Parathyroid adenoma (tissue), 2 donors: ENCODE results near the gene TRIM71.
"Not testable (repeated sequence)": the region's sequence is repeated elsewhere in the genome, so short reads cannot be mapped to it uniquely, and the experiment has no call there.

Experiments
- H2AFZ ChIP-seq: fragments of 300-600 bp; sonication (generic); one replicate; pipeline ENCODE4 v1.7.0; 2017; ENCODE audit warnings: antibody characterized with exemption, mild to moderate bottlenecking
- H3K27ac ChIP-seq: fragments of 300-600 bp; sonication (generic); one replicate; pipeline ENCODE4 v1.7.0; 2017
- H3K27me3 ChIP-seq: fragments of 300-600 bp; sonication (generic); one replicate; pipeline ENCODE4 v1.7.0; 2017; ENCODE audit warnings: low read length; ENCODE audit not compliant: control insufficient read depth, insufficient read depth
- H3K36me3 ChIP-seq: fragments of 300-600 bp; sonication (generic); one replicate; pipeline ENCODE4 v1.7.0; 2017; ENCODE audit warnings: low read length; ENCODE audit not compliant: control insufficient read depth, insufficient read depth
- H3K4me1 ChIP-seq: fragments of 300-600 bp; sonication (generic); one replicate; pipeline ENCODE4 v1.7.0; 2017; ENCODE audit warnings: control low read depth
- H3K4me2 ChIP-seq: fragments of 300-600 bp; sonication (generic); one replicate; pipeline ENCODE4 v1.7.0; 2017; ENCODE audit warnings: low read length
- H3K4me3 ChIP-seq: fragments of 300-600 bp; sonication (generic); one replicate; pipeline ENCODE4 v1.7.0; 2017; ENCODE audit warnings: low read depth, low read length
- H3K79me2 ChIP-seq: fragments of 300-600 bp; sonication (generic); one replicate; pipeline ENCODE4 v1.7.0; 2017; ENCODE audit warnings: control low read depth
- H3K9ac ChIP-seq: fragments of 300-600 bp; sonication (generic); one replicate; pipeline ENCODE4 v1.7.0; 2017; ENCODE audit warnings: mild to moderate bottlenecking
- H3K9me3 ChIP-seq: fragments of 300-600 bp; sonication (generic); one replicate; pipeline ENCODE4 v1.7.0; 2017; ENCODE audit warnings: low read length; ENCODE audit not compliant: control insufficient read depth
- TF ChIP-seq, protein P1 (sequence below): fragments of 300-600 bp; sonication (generic); IDR thresholded peaks from one replicate; pipeline ENCODE4 v1.7.0; 2017; ENCODE audit warnings: antibody characterized with exemption, mild to moderate bottlenecking
- donor health status: primary hyperparathyroidism.

TRIM71 gene

DNA sequence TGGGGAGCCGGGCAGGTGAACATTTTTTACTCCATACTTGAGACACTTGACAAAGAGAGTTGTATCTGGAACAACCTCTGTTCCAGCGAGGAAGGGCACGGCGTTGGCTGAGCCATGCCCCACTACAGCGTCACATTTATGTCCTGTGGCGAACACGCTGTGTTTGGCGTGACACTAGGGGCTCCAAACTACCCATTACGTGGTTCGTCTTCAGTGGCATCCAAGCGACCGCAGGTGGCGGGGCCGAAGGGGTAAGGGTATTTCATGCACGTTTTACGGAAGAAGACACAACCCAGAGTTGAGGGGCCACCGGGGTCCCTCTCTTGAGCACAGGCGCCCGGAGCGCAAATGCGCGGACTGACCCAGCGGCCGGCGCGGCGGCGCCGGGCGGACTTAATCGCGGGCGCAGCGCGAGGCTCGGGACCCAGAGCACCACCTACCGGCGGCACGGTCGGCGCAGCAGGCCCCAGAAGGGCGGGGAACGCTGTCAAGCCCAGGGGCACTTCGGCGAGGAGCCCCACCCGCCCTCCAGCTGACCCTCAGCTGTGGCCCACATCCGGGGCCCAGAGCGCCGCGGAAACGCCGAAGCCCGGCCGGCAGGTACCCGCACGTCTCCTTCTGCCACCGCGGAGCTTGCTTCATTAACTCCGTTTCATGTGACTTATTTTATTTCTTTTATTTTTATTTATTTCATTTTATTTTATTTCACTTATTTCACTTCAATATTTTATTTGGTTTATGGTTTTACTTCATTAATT is 36.4 kb upstream of the TRIM71 start:
- H3K4me3 ChIP-seq, result peak overlapping the region; percentile 66
- peak overlapping the region; percentile 86 for H2AFZ ChIP-seq
- no peaks in the 10 kb centered on the region for H3K27me3 ChIP-seq
- TF ChIP-seq, protein P1, sequence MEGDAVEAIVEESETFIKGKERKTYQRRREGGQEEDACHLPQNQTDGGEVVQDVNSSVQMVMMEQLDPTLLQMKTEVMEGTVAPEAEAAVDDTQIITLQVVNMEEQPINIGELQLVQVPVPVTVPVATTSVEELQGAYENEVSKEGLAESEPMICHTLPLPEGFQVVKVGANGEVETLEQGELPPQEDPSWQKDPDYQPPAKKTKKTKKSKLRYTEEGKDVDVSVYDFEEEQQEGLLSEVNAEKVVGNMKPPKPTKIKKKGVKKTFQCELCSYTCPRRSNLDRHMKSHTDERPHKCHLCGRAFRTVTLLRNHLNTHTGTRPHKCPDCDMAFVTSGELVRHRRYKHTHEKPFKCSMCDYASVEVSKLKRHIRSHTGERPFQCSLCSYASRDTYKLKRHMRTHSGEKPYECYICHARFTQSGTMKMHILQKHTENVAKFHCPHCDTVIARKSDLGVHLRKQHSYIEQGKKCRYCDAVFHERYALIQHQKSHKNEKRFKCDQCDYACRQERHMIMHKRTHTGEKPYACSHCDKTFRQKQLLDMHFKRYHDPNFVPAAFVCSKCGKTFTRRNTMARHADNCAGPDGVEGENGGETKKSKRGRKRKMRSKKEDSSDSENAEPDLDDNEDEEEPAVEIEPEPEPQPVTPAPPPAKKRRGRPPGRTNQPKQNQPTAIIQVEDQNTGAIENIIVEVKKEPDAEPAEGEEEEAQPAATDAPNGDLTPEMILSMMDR, result peak; percentile 87
- no peaks in the 10 kb centered on the region for H3K79me2 ChIP-seq
- H3K4me2 ChIP-seq, result peak overlapping the region; percentile 100
- H3K36me3 ChIP-seq, result no peaks in the 10 kb centered on the region
- H3K9me3 ChIP-seq, result no peaks in the 10 kb centered on the region
- H3K4me1 ChIP-seq, result no peaks in the 10 kb centered on the region
- no peak overlapping the region for H3K27ac ChIP-seq
- no peak overlapping the region for H3K9ac ChIP-seq

DNA sequence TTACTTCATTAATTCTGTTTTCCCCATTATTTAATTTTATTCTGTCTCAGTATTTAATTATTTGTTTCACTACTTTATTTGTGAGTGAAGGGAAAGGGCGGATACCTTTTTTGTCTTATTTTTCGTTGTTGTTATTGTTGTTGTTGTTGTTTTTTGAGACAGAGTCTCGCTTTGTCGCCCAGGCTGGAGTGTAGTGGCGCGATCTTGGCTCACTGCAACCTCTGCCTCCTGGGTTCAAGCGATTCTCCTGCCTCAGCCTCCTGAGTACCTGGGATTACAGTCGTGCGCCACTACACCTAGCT is 35.9 kb upstream of the TRIM71 start:
- not testable (repeated sequence) for H3K79me2 ChIP-seq, H3K4me3 ChIP-seq, H3K27ac ChIP-seq, H3K27me3 ChIP-seq, H3K4me1 ChIP-seq, H3K9me3 ChIP-seq, H3K36me3 ChIP-seq, H3K9ac ChIP-seq, H3K4me2 ChIP-seq, H2AFZ ChIP-seq

DNA sequence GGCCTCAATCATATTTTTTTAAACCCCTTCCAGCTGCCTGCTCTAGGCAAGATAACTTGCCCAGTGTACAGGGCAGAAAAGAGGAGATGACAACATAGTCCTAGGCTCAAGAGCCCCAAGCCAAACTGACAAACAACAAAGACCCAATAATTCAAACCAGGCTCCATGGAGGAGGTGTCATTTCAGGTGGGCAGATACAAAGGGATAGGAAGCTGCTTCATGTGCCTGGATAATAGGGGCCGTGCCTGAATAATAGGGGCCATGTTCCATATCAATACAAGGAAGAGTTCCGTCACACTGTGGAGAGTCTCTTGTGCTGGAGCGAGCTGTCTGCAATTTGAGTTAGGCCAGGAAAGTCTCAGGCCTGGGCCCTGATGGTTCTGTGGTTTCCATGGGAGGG is 35.4 kb upstream of the TRIM71 start:
- no peaks in the 10 kb centered on the region for H3K36me3 ChIP-seq
- no peaks in the 10 kb centered on the region for H3K4me1 ChIP-seq
- no peak overlapping the region for H3K4me2 ChIP-seq
- H2AFZ ChIP-seq, result no peak overlapping the region
- H3K27me3 ChIP-seq, result no peaks in the 10 kb centered on the region
- H3K9me3 ChIP-seq, result no peaks in the 10 kb centered on the region
- TF ChIP-seq, protein P1, result no peak
- no peak overlapping the region for H3K4me3 ChIP-seq
- no peak overlapping the region for H3K9ac ChIP-seq
- H3K79me2 ChIP-seq, result no peaks in the 10 kb centered on the region
- no peak overlapping the region for H3K27ac ChIP-seq

DNA sequence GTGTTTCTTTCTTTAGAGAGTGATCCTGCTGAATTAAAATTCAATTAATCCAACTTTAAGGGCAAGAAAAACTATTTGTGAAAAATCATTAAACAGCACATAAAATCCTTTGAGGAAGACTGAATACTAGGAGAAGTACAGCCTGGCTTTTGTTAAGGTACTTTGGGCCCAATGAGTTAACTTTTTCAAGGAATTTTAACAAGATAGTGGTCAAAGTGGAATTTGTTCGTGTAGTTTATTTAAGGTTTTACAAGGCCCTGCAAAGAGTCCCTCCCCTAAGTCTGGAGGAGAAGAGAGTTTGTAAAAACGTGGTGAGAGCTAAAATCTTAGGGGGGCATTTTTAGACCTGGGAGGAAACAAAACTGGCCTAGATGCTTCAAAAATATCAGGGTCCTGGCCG is 26.0 kb upstream of the TRIM71 start:
- no peak overlapping the region for H3K9ac ChIP-seq
- H3K27me3 ChIP-seq, result no peaks in the 10 kb centered on the region
- no peak overlapping the region for H2AFZ ChIP-seq
- TF ChIP-seq, protein P1, result no peak
- no peak overlapping the region for H3K4me3 ChIP-seq
- no peak overlapping the region for H3K27ac ChIP-seq
- no peaks in the 10 kb centered on the region for H3K9me3 ChIP-seq
- H3K79me2 ChIP-seq, result no peaks in the 10 kb centered on the region
- no peaks in the 10 kb centered on the region for H3K36me3 ChIP-seq
- no peak overlapping the region for H3K4me2 ChIP-seq
- H3K4me1 ChIP-seq, result no peaks in the 10 kb centered on the region

DNA sequence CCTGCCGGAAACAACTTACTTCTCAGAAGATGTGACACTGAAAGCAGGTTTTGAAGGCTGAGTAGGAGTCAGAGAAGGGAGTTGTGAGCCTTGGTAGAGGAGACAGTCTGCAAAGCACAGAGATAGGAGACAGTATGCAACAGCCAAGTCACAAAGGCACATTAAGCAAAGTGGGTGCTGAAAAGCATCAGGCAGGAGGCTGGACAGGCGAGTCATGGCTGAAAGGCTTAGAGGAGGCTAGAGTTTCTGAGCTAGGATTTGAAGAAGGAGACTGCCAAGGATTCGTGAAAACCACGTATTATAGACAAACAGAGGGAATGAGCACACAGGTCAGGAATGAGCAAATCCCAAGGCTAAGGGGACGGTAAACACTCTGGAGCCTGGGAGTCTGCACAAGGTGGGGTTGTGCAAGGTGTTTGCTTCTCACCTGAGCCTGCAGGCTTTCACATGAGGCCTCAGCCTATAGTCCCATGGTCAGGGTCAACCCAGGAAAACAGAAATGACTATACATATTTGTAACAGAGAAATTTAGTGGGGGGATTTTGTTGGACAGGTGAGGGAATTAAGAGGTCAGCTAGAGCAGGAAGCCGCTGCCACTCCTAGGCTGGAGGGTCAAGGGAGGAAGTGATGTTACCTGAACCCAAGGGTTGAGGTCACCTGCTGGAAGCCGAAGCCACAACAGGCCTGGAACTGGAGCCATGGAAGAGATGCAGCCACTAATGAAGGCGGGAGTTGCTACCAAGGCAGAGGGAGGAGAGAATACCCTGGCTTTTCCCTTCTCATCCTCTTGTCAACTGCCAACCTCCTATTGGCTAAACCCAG is 23.1 kb upstream of the TRIM71 start:
- Histone ChIP-seq H3K27me3 (no peaks in the 10 kb centered on the region), H3K27ac (no peak overlapping the region), H3K9ac (no peak overlapping the region)

DNA sequence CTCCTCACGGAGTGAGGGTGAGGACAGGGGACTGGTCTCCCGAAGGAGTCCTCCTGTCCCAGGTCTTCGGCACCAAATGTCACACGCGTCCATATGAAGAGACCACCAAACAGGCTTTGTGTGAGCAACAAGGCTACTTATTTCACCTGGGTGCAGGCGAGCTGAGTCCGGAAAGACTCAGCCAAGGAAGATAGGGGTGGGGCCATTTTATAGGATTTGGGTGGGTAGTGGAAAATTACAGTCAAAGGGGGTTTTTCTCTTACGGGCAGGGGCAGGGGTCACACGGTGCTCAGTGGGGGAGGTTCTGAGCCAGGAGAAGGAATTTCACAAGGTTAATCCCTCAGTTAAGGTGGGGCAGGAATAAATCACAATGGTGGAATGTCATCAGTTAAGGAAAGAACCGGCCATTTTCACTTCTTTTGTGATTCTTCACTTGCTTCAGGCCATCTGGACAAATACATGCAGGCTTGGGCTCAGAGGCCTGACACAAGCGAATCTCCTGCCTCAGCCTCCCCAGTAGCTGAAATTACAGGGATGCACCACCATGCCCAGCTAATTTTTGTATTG is 21.3 kb upstream of the TRIM71 start:
- not testable (repeated sequence) for H3K9ac ChIP-seq, H3K27ac ChIP-seq, H3K4me2 ChIP-seq, H3K4me1 ChIP-seq, H3K79me2 ChIP-seq, H2AFZ ChIP-seq, H3K27me3 ChIP-seq, H3K4me3 ChIP-seq, H3K9me3 ChIP-seq, H3K36me3 ChIP-seq

More for the DNA sequence above, 23.1 kb upstream of the TRIM71 start:
- no peaks in the 10 kb centered on the region for H3K4me1 ChIP-seq
- no peaks in the 10 kb centered on the region for H3K9me3 ChIP-seq
- no peak overlapping the region for H2AFZ ChIP-seq
- H3K36me3 ChIP-seq, result no peaks in the 10 kb centered on the region
- no peaks in the 10 kb centered on the region for H3K79me2 ChIP-seq
- no peak overlapping the region for H3K4me2 ChIP-seq
- H3K4me3 ChIP-seq, result no peak overlapping the region
- TF ChIP-seq, protein P1, result no peak
